Effector memory CD4-positive, alpha-beta T cell (primary cell): Measurements from ENCODE around the gene PLET1.

Experiments used
- DNase-seq, 3 donors: peaks; one replicate each; pipeline ENCODE4 v3.0.0-alpha.2; 2020
- H3K27ac ChIP-seq: 2 replicates; pipeline ENCODE4 v1.7.0; 2013; ENCODE audit warnings: mild to moderate bottlenecking, low read length, moderate library complexity; ENCODE audit not compliant: insufficient read depth, poor library complexity, severe bottlenecking
- H3K27me3 ChIP-seq: replicated peaks from 2 replicates; pipeline ENCODE4 v1.7.0; 2013; ENCODE audit warnings: mild to moderate bottlenecking, low read length; ENCODE audit not compliant: insufficient read depth, control insufficient read depth, poor library complexity, severe bottlenecking
- H3K36me3 ChIP-seq: 2 replicates; pipeline ENCODE4 v1.7.0; 2013; ENCODE audit warnings: mild to moderate bottlenecking, low read length, moderate library complexity; ENCODE audit not compliant: control insufficient read depth, insufficient read depth
- H3K4me1 ChIP-seq: 2 replicates; pipeline ENCODE4 v1.7.0; 2013; ENCODE audit warnings: low read length, mild to moderate bottlenecking; ENCODE audit not compliant: control insufficient read depth, insufficient read depth, poor library complexity, severe bottlenecking
- H3K4me3 ChIP-seq: 2 replicates; pipeline ENCODE4 v1.7.0; 2013; ENCODE audit warnings: low read length, low read depth, mild to moderate bottlenecking; ENCODE audit not compliant: insufficient read depth, poor library complexity, severe bottlenecking
- H3K9me3 ChIP-seq: 2 replicates; pipeline ENCODE4 v1.7.0; 2013; ENCODE audit warnings: mild to moderate bottlenecking, low read length, moderate library complexity; ENCODE audit not compliant: control insufficient read depth

The PLET1 gene

GRCh38 chr11:112219476-112220232 lies 41.0 kb downstream of the PLET1 start:
- Histone ChIP-seq H3K4me3 (no peak overlapping the region), H3K27me3 (no peaks in the 10 kb centered on the region), H3K4me1 (peaks cover 3% of the 10 kb centered on the region), H3K9me3 (no peaks in the 10 kb centered on the region), H3K27ac (no peak overlapping the region), H3K36me3 (no peaks in the 10 kb centered on the region)
- DNase-seq: peak in 2 of 3 donors; percentile 11 to 30

- H3K4me3 ChIP-seq: no peak overlapping the region
- H3K36me3 ChIP-seq: no peaks in the 10 kb centered on the region
- no peak for DNase-seq
- no peak overlapping the region for H3K27ac ChIP-seq
- no peaks in the 10 kb centered on the region for H3K9me3 ChIP-seq
- peaks cover 3% of the 10 kb centered on the region for H3K4me1 ChIP-seq
- no peaks in the 10 kb centered on the region for H3K27me3 ChIP-seq
Measured at GRCh38 chr11:112216561-112217105, 44.0 kb downstream of the PLET1 start.

- no peaks in the 10 kb centered on the region for H3K9me3 ChIP-seq
- H3K4me3 ChIP-seq: no peak overlapping the region
- H3K4me1 ChIP-seq: peaks cover 3% of the 10 kb centered on the region
- H3K27ac ChIP-seq: no peak overlapping the region
- H3K36me3 ChIP-seq: no peaks in the 10 kb centered on the region
- DNase-seq: no peak
- no peaks in the 10 kb centered on the region for H3K27me3 ChIP-seq
Measured at GRCh38 chr11:112215621-112216020, 45.0 kb downstream of the PLET1 start.

GRCh38 chr11:112213753-112214152 lies 46.9 kb downstream of the PLET1 start:
- Histone ChIP-seq H3K27me3 (no peaks in the 10 kb centered on the region), H3K27ac (no peak overlapping the region)
- DNase-seq: no peak

GRCh38 chr11:112212710-112213109 lies 48.0 kb downstream of the PLET1 start:
- H3K4me3 ChIP-seq: no peak overlapping the region
- no peaks in the 10 kb centered on the region for H3K27me3 ChIP-seq
- DNase-seq: no peak
- no peaks in the 10 kb centered on the region for H3K4me1 ChIP-seq
- H3K27ac ChIP-seq: no peak overlapping the region
- no peaks in the 10 kb centered on the region for H3K36me3 ChIP-seq
- no peaks in the 10 kb centered on the region for H3K9me3 ChIP-seq

More at GRCh38 chr11:112213753-112214152, 46.9 kb downstream of the PLET1 start:
- no peak overlapping the region for H3K4me3 ChIP-seq
- no peaks in the 10 kb centered on the region for H3K4me1 ChIP-seq
- H3K36me3 ChIP-seq: no peaks in the 10 kb centered on the region
- H3K9me3 ChIP-seq: no peaks in the 10 kb centered on the region

- H3K9me3 ChIP-seq: no peaks in the 10 kb centered on the region
- H3K27me3 ChIP-seq: no peaks in the 10 kb centered on the region
Measured at GRCh38 chr11:112212290-112212689, 48.4 kb downstream of the PLET1 start.

DNA sequence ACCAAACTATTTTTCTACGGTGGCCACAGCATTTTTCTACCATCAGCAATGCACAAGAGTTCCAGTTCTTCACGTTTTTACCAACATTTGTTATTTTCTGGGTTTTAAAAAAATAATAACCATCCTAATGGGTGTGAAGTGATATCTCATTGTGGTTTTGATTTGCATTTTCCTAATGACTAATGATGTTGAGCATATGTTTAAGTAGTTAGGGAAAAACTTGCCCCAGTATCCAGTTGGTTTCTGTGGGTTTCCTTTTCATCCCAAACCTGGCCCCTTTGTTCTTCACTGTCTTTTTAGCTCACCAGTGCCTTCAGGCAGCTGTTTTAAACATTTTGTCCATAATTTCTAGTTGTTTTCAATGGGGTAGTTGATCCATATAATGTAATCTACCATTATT lies 49.1 kb downstream of the PLET1 start:
- no peaks in the 10 kb centered on the region for H3K27me3 ChIP-seq
- H3K4me3 ChIP-seq: no peak overlapping the region
- H3K9me3 ChIP-seq: no peaks in the 10 kb centered on the region
- no peaks in the 10 kb centered on the region for H3K36me3 ChIP-seq
- H3K27ac ChIP-seq: no peak overlapping the region
- no peaks in the 10 kb centered on the region for H3K4me1 ChIP-seq
- DNase-seq: no peak

More at GRCh38 chr11:112212290-112212689, 48.4 kb downstream of the PLET1 start:
- no peaks in the 10 kb centered on the region for H3K36me3 ChIP-seq
- H3K27ac ChIP-seq: no peak overlapping the region
- H3K4me3 ChIP-seq: no peak overlapping the region
- DNase-seq: no peak
- H3K4me1 ChIP-seq: no peaks in the 10 kb centered on the region

GRCh38 chr11:112210890-112211289 lies 49.8 kb downstream of the PLET1 start:
- Histone ChIP-seq H3K9me3 (no peaks in the 10 kb centered on the region), H3K36me3 (no peaks in the 10 kb centered on the region), H3K27ac (no peak overlapping the region), H3K27me3 (no peaks in the 10 kb centered on the region), H3K4me3 (no peak overlapping the region), H3K4me1 (no peaks in the 10 kb centered on the region)
- DNase-seq: no peak

GRCh38 chr11:112206071-112206470 lies 54.6 kb downstream of the PLET1 start:
- Histone ChIP-seq H3K27me3 (no peaks in the 10 kb centered on the region), H3K9me3 (no peaks in the 10 kb centered on the region), H3K27ac (no peak overlapping the region), H3K36me3 (no peaks in the 10 kb centered on the region), H3K4me3 (no peak overlapping the region), H3K4me1 (no peaks in the 10 kb centered on the region)
- DNase-seq: no peak

- Histone ChIP-seq H3K4me1 (no peaks in the 10 kb centered on the region), H3K4me3 (no peak overlapping the region), H3K9me3 (no peaks in the 10 kb centered on the region), H3K27me3 (no peaks in the 10 kb centered on the region), H3K27ac (no peak overlapping the region), H3K36me3 (no peaks in the 10 kb centered on the region)
- DNase-seq: no peak
Measured at GRCh38 chr11:112200252-112200651, 60.4 kb downstream of the PLET1 start.
